Ammon's horn (tissue), 1 donor: Measurements from ENCODE around the gene STEAP4.
"Not testable (repeated sequence)": the region's sequence is repeated elsewhere in the genome, so short reads cannot be mapped to it uniquely, and the experiment has no call there.

Source experiments
- DNase-seq: peaks from one replicate; pipeline ENCODE4 v3.0.0-alpha.2; 2016; ENCODE audit warnings: low spot score

The STEAP4 gene

GRCh38 chr7:88312061-88312663 is 5.5 kb upstream of the STEAP4 start:
- DNase-seq: no peak

- no peak for DNase-seq
These were observed 5.0 kb upstream of the STEAP4 start for GRCh38 chr7:88311675-88312036.

- DNase-seq: no peak
These were observed 4.4 kb upstream of the STEAP4 start for GRCh38 chr7:88310956-88311674.

GRCh38 chr7:88309819-88310218 is 3.1 kb upstream of the STEAP4 start:
- no peak for DNase-seq

- no peak for DNase-seq
These were observed 1.1 kb upstream of the STEAP4 start for GRCh38 chr7:88307823-88308222.

- no peak for DNase-seq
These were observed 718 bp upstream of the STEAP4 start for GRCh38 chr7:88307412-88307811.

- no peak for DNase-seq
These were observed 1.6 kb downstream of the STEAP4 start for GRCh38 chr7:88305044-88305443.

GRCh38 chr7:88302486-88302885 is 4.2 kb downstream of the STEAP4 start:
- DNase-seq: no peak

- DNase-seq: no peak
These were observed 4.8 kb downstream of the STEAP4 start for GRCh38 chr7:88301924-88302323.

GRCh38 chr7:88300401-88300945 is 6.2 kb downstream of the STEAP4 start:
- no peak for DNase-seq

GRCh38 chr7:88299126-88299525 is 7.6 kb downstream of the STEAP4 start:
- no peak for DNase-seq

- no peak for DNase-seq
These were observed 12.8 kb downstream of the STEAP4 start for GRCh38 chr7:88293866-88294265.

- DNase-seq: no peak
These were observed 15.1 kb downstream of the STEAP4 start for GRCh38 chr7:88291398-88292173.

- DNase-seq: no peak
These were observed 16.2 kb downstream of the STEAP4 start for GRCh38 chr7:88290491-88290890.

- no peak for DNase-seq
These were observed 17.1 kb downstream of the STEAP4 start for GRCh38 chr7:88289564-88290025.

GRCh38 chr7:88281749-88282148 is 24.9 kb downstream of the STEAP4 start:
- no peak for DNase-seq

- no peak for DNase-seq
These were observed 25.9 kb downstream of the STEAP4 start for GRCh38 chr7:88280801-88281200.

- no peak for DNase-seq
These were observed 27.4 kb downstream of the STEAP4 start for GRCh38 chr7:88279323-88279722.

- peak; percentile 4 for DNase-seq
These were observed 27.8 kb downstream of the STEAP4 start for GRCh38 chr7:88278881-88279280.

- DNase-seq: no peak
These were observed 30.0 kb downstream of the STEAP4 start for GRCh38 chr7:88276605-88277153.

- DNase-seq: not testable (repeated sequence)
These were observed 31.8 kb downstream of the STEAP4 start for GRCh38 chr7:88274856-88275255.

GRCh38 chr7:88269586-88269985 is 37.1 kb downstream of the STEAP4 start:
- no peak for DNase-seq
